GM21360 (cell line): ENCODE results near the gene PPP2R3C.
"Not testable (repeated sequence)": the region's sequence is repeated elsewhere in the genome, so short reads cannot be mapped to it uniquely, and the experiment has no call there.

Source experiments
- ATAC-seq: cut with Tn5 transposase; IDR thresholded peaks from one replicate; pipeline ENCODE4 v1.9.1; 2021; ENCODE audit warnings: mild to moderate bottlenecking, moderate library complexity; ENCODE audit not compliant: unreplicated experiment

The PPP2R3C gene

GRCh38 chr14:35121887-35122695 lies at the start of gene PPP2R3C, which contains the start of gene PRORP:
Gene PPP2R3C, minus strand, starts transcription at chr14:35121990. Its CDS starts 31 bp downstream, at chr14:35121959.
Gene PRORP, plus strand, starts transcription at chr14:35122552. Its CDS starts 694 bp downstream, at chr14:35123246.
- peak; percentile 76 for ATAC-seq

- no peak for ATAC-seq
Measured at GRCh38 chr14:35167496-35167895, 45.7 kb upstream of the PPP2R3C start.

GRCh38 chr14:35164849-35165248 lies 43.1 kb upstream of the PPP2R3C start:
- ATAC-seq: no peak

- ATAC-seq: no peak
Measured at GRCh38 chr14:35163384-35163783, 41.6 kb upstream of the PPP2R3C start.

GRCh38 chr14:35161231-35161630 lies 39.4 kb upstream of the PPP2R3C start:
- no peak for ATAC-seq

GRCh38 chr14:35159742-35160409 lies 38.1 kb upstream of the PPP2R3C start:
- no peak for ATAC-seq

GRCh38 chr14:35158951-35159653 lies 37.3 kb upstream of the PPP2R3C start:
- ATAC-seq: no peak

GRCh38 chr14:35158491-35158890 lies 36.7 kb upstream of the PPP2R3C start:
- ATAC-seq: no peak

GRCh38 chr14:35155962-35156361 lies 34.2 kb upstream of the PPP2R3C start:
- no peak for ATAC-seq

GRCh38 chr14:35154016-35154415 lies 32.2 kb upstream of the PPP2R3C start:
- no peak for ATAC-seq

- ATAC-seq: not testable (repeated sequence)
Measured at GRCh38 chr14:35152531-35152930, 30.7 kb upstream of the PPP2R3C start.

- ATAC-seq: no peak
Measured at GRCh38 chr14:35149239-35149638, 27.4 kb upstream of the PPP2R3C start.

- no peak for ATAC-seq
Measured at GRCh38 chr14:35147711-35148110, 25.9 kb upstream of the PPP2R3C start.

GRCh38 chr14:35147186-35147585 lies 25.4 kb upstream of the PPP2R3C start:
- ATAC-seq: no peak

GRCh38 chr14:35146711-35147149 lies 24.9 kb upstream of the PPP2R3C start:
- ATAC-seq: no peak

- no peak for ATAC-seq
Measured at GRCh38 chr14:35144029-35144428, 22.2 kb upstream of the PPP2R3C start.

- no peak for ATAC-seq
Measured at GRCh38 chr14:35140718-35141581, 19.2 kb upstream of the PPP2R3C start.

- no peak for ATAC-seq
Measured at GRCh38 chr14:35138585-35138984, 16.8 kb upstream of the PPP2R3C start.

GRCh38 chr14:35134329-35135123 lies 12.7 kb upstream of the PPP2R3C start:
- ATAC-seq: no peak
